Stomach (tissue), 4 donors: ENCODE data around the gene C5orf58.

Experiments
- CTCF ChIP-seq, 7 experiments: fragments of 450-650 bp in 4 of 7; fragments of 200-600 bp in 3 of 7; sonication (generic) in 3 of 7; IDR thresholded peaks; one replicate each; pipeline ENCODE4 v1.5.1; 2016 to 2019; ENCODE audit warnings: antibody characterized with exemption in 7 of 7, control low read depth in 2 of 7, mild to moderate bottlenecking in 1 of 7
- POLR2A ChIP-seq, 4 donors: fragments of 450-650 bp; IDR thresholded peaks; one replicate each; pipeline ENCODE4 v1.6.1; 2016; ENCODE audit warnings: antibody characterized with exemption in 4 of 4, control low read depth in 2 of 4, mild to moderate bottlenecking in 1 of 4, moderate library complexity in 1 of 4
- POLR2AphosphoS5 ChIP-seq, 3 donors: sonication (generic); formaldehyde crosslinking; IDR thresholded peaks; one replicate each; pipeline ENCODE4 v1.6.1; 2016; ENCODE audit warnings: antibody characterized with exemption in 3 of 3

DNA sequence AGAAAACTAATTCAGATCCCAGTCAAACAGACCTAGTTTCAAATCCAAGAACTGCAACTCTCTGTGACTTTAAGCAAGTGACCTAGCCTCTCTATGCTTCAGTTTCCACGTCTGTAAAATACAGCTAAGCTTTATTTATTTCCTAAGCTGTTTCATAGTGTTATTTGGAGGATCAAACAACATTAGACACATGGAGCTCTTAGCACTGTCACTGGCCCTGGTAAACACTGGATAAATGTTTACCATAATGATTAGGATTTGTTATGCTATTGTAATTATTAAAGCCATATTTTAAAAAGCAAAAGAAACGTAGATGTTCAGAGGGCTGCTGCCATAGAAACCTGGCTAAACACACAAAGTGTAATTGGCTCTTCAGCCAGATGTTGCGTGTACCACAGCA lies 26.6 kb upstream of the C5orf58 start:
- TF ChIP-seq CTCF (IDR thresholded peaks at IDR 0.05) (no peak), POLR2AphosphoS5 (IDR thresholded peaks at IDR 0.05) (no peak), POLR2A (IDR thresholded peaks at IDR 0.05) (no peak)
